Suppressor macrophage treated with lipopolysaccharide for 1 hour (primary cell): ENCODE measurements around the gene EREG.

Experiments used
- DNase-seq, 3 donors: peaks; one replicate each; pipeline ENCODE4 v3.0.0-alpha.2; 2020 to 2022

Gene EREG

GRCh38 chr4:74431113-74431826 is 66.3 kb downstream of the EREG start:
- no peak for DNase-seq

DNA sequence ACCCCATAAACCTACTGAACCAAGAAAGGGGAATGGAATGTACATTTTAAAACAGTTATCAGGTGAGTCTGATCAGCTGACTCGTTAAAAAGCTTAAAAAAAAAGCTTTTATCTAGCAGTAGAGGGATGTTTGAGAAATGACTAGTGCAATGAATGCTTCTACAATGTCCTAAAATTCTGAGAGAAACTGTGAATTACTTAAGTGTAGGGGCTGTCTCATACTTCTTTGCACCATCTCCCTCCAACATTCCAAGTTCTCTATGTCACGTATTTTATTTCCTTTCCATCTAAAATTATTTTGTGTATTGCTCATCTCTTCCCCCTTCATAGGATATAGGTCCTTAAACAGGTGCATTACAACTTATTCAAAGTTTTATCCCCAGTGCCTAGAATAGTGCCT is 68.1 kb downstream of the EREG start:
- DNase-seq: no peak

DNA sequence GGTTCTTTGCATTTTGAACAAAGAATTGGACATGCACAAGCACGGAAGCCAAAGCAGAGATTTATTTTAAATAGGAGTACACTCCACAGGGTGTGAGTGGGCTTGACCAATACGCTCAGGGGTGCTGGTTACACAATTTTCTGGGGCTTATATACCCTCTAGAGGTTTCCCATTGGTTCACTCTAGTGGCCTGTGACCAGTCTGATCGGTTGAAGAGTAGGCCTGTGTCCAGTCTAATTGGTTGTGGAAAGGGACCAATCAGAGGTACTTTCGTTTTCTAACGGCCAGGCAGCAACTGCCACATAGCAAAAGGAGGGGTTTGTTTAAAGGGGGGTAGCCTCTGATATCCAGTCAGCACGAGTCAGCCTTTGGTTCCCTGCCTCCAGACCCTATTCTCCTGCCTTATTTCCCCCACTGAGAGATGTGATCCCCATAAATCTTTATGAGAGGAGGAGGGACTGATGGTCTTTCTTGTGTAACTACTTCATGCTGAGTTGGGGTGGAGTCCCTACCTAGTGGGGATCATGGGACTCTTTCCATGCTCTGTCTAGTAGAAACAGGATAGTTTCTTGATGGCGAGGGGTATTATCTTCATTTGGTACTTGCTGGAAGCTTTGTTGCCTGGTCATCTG is 68.7 kb downstream of the EREG start:
- no peak for DNase-seq

DNA sequence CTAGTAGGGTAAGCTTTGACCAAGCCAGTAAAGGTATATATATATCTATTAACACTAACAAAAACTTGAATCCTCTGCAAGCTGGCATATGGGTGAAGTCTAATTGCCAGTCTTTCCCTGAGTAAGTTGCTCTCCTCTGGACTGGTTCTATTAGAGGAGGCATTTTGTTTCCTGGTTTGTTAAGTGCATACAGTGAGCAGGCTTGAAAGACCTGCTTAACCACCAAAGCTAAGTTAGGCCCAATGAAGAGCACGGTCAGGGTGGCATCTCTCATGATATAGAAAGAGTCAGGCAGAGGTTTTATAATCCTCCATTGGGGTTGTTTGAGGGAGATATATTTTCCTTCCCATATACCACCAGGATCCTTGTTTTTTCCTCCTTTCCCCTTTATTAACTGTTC is 70.4 kb downstream of the EREG start:
- DNase-seq: no peak

GRCh38 chr4:74437866-74438265 is 72.9 kb downstream of the EREG start:
- no peak for DNase-seq
